ENCODE measurements around the gene PLA2G2C. TPM values are rescaled to one million over a fixed set of nuclear protein-coding genes. Genes with fewer than 3 reads are reported as not detected.

PLA2G2C gene
- total RNA-seq, 1 experiment from 2014 or later = not detected

DNA sequence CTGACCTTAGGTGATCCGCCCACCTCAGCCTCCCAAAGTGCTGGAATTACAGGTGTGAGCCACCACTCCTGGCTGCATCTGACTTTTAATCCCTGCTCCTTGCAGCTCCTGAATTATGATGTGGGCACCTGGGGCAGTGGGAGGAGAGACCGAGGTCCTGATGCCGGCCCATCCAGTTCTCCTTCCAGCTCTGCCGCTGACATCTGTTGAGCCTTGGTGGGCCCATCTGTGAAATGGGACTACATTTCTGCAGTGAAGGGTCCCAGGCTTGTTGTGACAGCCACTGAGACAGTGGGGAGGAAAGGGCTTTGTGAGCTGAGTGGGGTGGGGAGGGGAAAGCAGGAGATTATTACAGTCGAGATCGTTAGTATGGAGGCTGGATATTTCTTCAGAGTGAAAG is 35.3 kb downstream of the PLA2G2C start:
- no peak overlapping the region for H3K4me3 ChIP-seq (ENCODE audit: low read depth, low read length, poor library complexity, severe bottlenecking)
- DNase-seq (ENCODE audit: low spot score) = no peak
- no peaks in the 10 kb centered on the region for H3K9me3 ChIP-seq (ENCODE audit: low read depth, low read length, poor library complexity, severe bottlenecking)
- H3K27ac ChIP-seq (ENCODE audit: low read depth, low read length, poor library complexity, severe bottlenecking) = no peak overlapping the region
- no peaks in the 10 kb centered on the region for H3K4me1 ChIP-seq (ENCODE audit: insufficient read depth, low read length, poor library complexity, severe bottlenecking)
- ChIA-PET CTCF (interaction anchor here (0.6 kb wide), 1 partner anchor 165 kb away, joined by 3 read pairs; no protein-coding TSS in a partner anchor), POLR2A (ENCODE audit: low non-redundant PET) (no interaction called here)
- TF ChIP-seq CTCF (conservative IDR thresholded peaks at IDR 0.05; ENCODE audit: low read depth, low read length) = no peak
- no peak for TF ChIP-seq EZH2 (IDR thresholded peaks at IDR 0.05; ENCODE audit: borderline replicate concordance, low read depth, low read length, poor library complexity, severe bottlenecking)
- BruUV-seq (replicated peaks) = no TSS peak
- intact Hi-C loops (cut with micrococcal nuclease; ENCODE audit: unreplicated experiment) = loop anchor here (5.0 to 10.0 kb wide), 2 partner anchors 176 to 389 kb away; partner anchors contain the start of gene PLA2G2A
- no peaks in the 10 kb centered on the region for H3K36me3 ChIP-seq (ENCODE audit: insufficient read depth, low read length, poor library complexity, severe bottlenecking)
- H3K27me3 ChIP-seq (replicated peaks; ENCODE audit: insufficient read depth, low read depth, low read length, poor library complexity) = no peaks in the 10 kb centered on the region

DNA sequence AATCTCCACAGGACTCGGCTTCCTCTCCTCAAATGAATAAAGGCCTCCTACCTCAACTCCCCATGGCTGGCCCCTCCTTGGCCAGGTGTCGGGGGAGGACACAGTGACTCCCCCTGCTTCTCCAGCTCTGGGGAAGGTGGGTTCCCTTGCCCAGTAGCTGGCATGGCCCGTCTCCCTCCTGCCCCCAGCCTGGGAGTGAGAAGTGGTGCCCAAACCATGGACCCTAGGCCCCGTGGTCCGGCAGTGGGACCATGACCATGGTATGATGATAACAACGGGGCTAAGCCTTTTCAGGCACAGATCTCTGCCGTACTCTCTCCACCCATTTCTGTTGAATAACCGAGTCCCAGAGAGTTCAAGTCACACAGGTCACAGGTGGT is 36.0 kb downstream of the PLA2G2C start:
- ChIA-PET CTCF (no interaction called here), POLR2A (ENCODE audit: low non-redundant PET) (no interaction called here)
- TF ChIP-seq EZH2 (IDR thresholded peaks at IDR 0.05; ENCODE audit: borderline replicate concordance, low read depth, low read length, poor library complexity, severe bottlenecking) (no peak), CTCF (conservative IDR thresholded peaks at IDR 0.05; ENCODE audit: low read depth, low read length) (no peak)
- Histone ChIP-seq H3K36me3 (ENCODE audit: insufficient read depth, low read length, poor library complexity, severe bottlenecking) (no peaks in the 10 kb centered on the region), H3K4me3 (ENCODE audit: low read depth, low read length, poor library complexity, severe bottlenecking) (no peak overlapping the region), H3K27ac (ENCODE audit: low read depth, low read length, poor library complexity, severe bottlenecking) (no peak overlapping the region), H3K9me3 (ENCODE audit: low read depth, low read length, poor library complexity, severe bottlenecking) (no peaks in the 10 kb centered on the region), H3K27me3 (replicated peaks; ENCODE audit: insufficient read depth, low read depth, low read length, poor library complexity) (no peaks in the 10 kb centered on the region), H3K4me1 (ENCODE audit: insufficient read depth, low read length, poor library complexity, severe bottlenecking) (no peaks in the 10 kb centered on the region)
- intact Hi-C loops (cut with micrococcal nuclease; ENCODE audit: unreplicated experiment) = loop anchor here (5.0 to 10.0 kb wide), 2 partner anchors 176 to 388 kb away; partner anchors contain the start of gene PLA2G2A
- BruUV-seq (replicated peaks) = no TSS peak
- no peak for DNase-seq (ENCODE audit: low spot score)

- ChIA-PET POLR2A (ENCODE audit: low non-redundant PET) (no interaction called here), CTCF (no interaction called here)
- intact Hi-C loops (cut with micrococcal nuclease; ENCODE audit: unreplicated experiment) = loop anchor here (5.0 to 10.0 kb wide), 2 partner anchors 175 to 387 kb away; partner anchors contain the start of gene PLA2G2A
Observed at GRCh38 chr1:20149601-20150325, 36.6 kb downstream of the PLA2G2C start.

More at GRCh38 chr1:20149601-20150325, 36.6 kb downstream of the PLA2G2C start:
- no TSS peak for BruUV-seq (replicated peaks)
- H3K27me3 ChIP-seq (replicated peaks; ENCODE audit: insufficient read depth, low read depth, low read length, poor library complexity) = no peaks in the 10 kb centered on the region
- H3K4me1 ChIP-seq (ENCODE audit: insufficient read depth, low read length, poor library complexity, severe bottlenecking) = no peaks in the 10 kb centered on the region
- no peak overlapping the region for H3K4me3 ChIP-seq (ENCODE audit: low read depth, low read length, poor library complexity, severe bottlenecking)
- H3K36me3 ChIP-seq (ENCODE audit: insufficient read depth, low read length, poor library complexity, severe bottlenecking) = no peaks in the 10 kb centered on the region
- no peak for TF ChIP-seq CTCF (conservative IDR thresholded peaks at IDR 0.05; ENCODE audit: low read depth, low read length)
- no peak for TF ChIP-seq EZH2 (IDR thresholded peaks at IDR 0.05; ENCODE audit: borderline replicate concordance, low read depth, low read length, poor library complexity, severe bottlenecking)
- H3K9me3 ChIP-seq (ENCODE audit: low read depth, low read length, poor library complexity, severe bottlenecking) = no peaks in the 10 kb centered on the region
- no peak overlapping the region for H3K27ac ChIP-seq (ENCODE audit: low read depth, low read length, poor library complexity, severe bottlenecking)
- DNase-seq (ENCODE audit: low spot score) = no peak
